ENCODE results near the gene ULK4.

The ULK4 gene

GRCh38 chr3:41808618-41809017 lies 153.3 kb downstream of the ULK4 start:
- no peaks in the 10 kb centered on the region for H4K20me1 ChIP-seq (ENCODE audit: low read depth, low read length)
- no peaks in the 10 kb centered on the region for H3K36me3 ChIP-seq (ENCODE audit: low read length)
- H3K4me3 ChIP-seq (ENCODE audit: insufficient read depth, low read length, poor library complexity, severe bottlenecking): no peak overlapping the region
- TF ChIP-seq CTCF (IDR thresholded peaks at IDR 0.05; ENCODE audit: insufficient read depth, low read length, poor library complexity, severe bottlenecking) (no peak), EZH2phosphoT487 (conservative IDR thresholded peaks at IDR 0.05; ENCODE audit: low read length) (no peak)
- H3K27me3 ChIP-seq (ENCODE audit: low read length): no peaks in the 10 kb centered on the region
- H3K9me3 ChIP-seq (ENCODE audit: insufficient read depth, low read length): no peaks in the 10 kb centered on the region
- H3K9me2 ChIP-seq (replicated peaks; ENCODE audit: insufficient read depth, low read length): no peaks in the 10 kb centered on the region
- no peak overlapping the region for H3K4me2 ChIP-seq (ENCODE audit: low read depth, low read length, poor library complexity, severe bottlenecking)
- H3K27ac ChIP-seq (ENCODE audit: low read depth, low read length): no peak overlapping the region
- H3F3A ChIP-seq (ENCODE audit: insufficient read depth): no peaks in the 10 kb centered on the region
- H2AFZ ChIP-seq (ENCODE audit: low read depth, low read length, severe bottlenecking): no peak overlapping the region
- H3K79me2 ChIP-seq (ENCODE audit: insufficient read depth, low read length): no peaks in the 10 kb centered on the region
- no peak overlapping the region for H3K9ac ChIP-seq (ENCODE audit: low read length)

GRCh38 chr3:41808152-41808551 lies 153.8 kb downstream of the ULK4 start:
- TF ChIP-seq EZH2phosphoT487 (conservative IDR thresholded peaks at IDR 0.05; ENCODE audit: low read length) (no peak), CTCF (IDR thresholded peaks at IDR 0.05; ENCODE audit: insufficient read depth, low read length, poor library complexity, severe bottlenecking) (no peak)
- H3K27ac ChIP-seq (ENCODE audit: low read depth, low read length): no peak overlapping the region
- no peak overlapping the region for H3K9ac ChIP-seq (ENCODE audit: low read length)
- H3K4me2 ChIP-seq (ENCODE audit: low read depth, low read length, poor library complexity, severe bottlenecking): no peak overlapping the region
- H2AFZ ChIP-seq (ENCODE audit: low read depth, low read length, severe bottlenecking): no peak overlapping the region
- H3K36me3 ChIP-seq (ENCODE audit: low read length): no peaks in the 10 kb centered on the region
- H3F3A ChIP-seq (ENCODE audit: insufficient read depth): no peaks in the 10 kb centered on the region
- H3K9me3 ChIP-seq (ENCODE audit: insufficient read depth, low read length): no peaks in the 10 kb centered on the region
- no peaks in the 10 kb centered on the region for H4K20me1 ChIP-seq (ENCODE audit: low read depth, low read length)
- no peaks in the 10 kb centered on the region for H3K9me2 ChIP-seq (replicated peaks; ENCODE audit: insufficient read depth, low read length)
- no peaks in the 10 kb centered on the region for H3K27me3 ChIP-seq (ENCODE audit: low read length)
- no peaks in the 10 kb centered on the region for H3K79me2 ChIP-seq (ENCODE audit: insufficient read depth, low read length)
- H3K4me3 ChIP-seq (ENCODE audit: insufficient read depth, low read length, poor library complexity, severe bottlenecking): no peak overlapping the region

GRCh38 chr3:41794748-41795589 lies 166.9 kb downstream of the ULK4 start:
- H3K4me2 ChIP-seq (ENCODE audit: low read depth, low read length, poor library complexity, severe bottlenecking): no peak overlapping the region
- no peak overlapping the region for H3K27ac ChIP-seq (ENCODE audit: low read depth, low read length)
- H2AFZ ChIP-seq (ENCODE audit: low read depth, low read length, severe bottlenecking): no peak overlapping the region

More at GRCh38 chr3:41794748-41795589, 166.9 kb downstream of the ULK4 start:
- H3K9ac ChIP-seq (ENCODE audit: low read length): no peak overlapping the region
- no peaks in the 10 kb centered on the region for H3K36me3 ChIP-seq (ENCODE audit: low read length)
- H3K27me3 ChIP-seq (ENCODE audit: low read length): no peaks in the 10 kb centered on the region
- H3K4me3 ChIP-seq (ENCODE audit: insufficient read depth, low read length, poor library complexity, severe bottlenecking): no peak overlapping the region
- no peaks in the 10 kb centered on the region for H3K9me2 ChIP-seq (replicated peaks; ENCODE audit: insufficient read depth, low read length)
- no peaks in the 10 kb centered on the region for H4K20me1 ChIP-seq (ENCODE audit: low read depth, low read length)
- no peaks in the 10 kb centered on the region for H3K79me2 ChIP-seq (ENCODE audit: insufficient read depth, low read length)
- no peaks in the 10 kb centered on the region for H3F3A ChIP-seq (ENCODE audit: insufficient read depth)
- no peaks in the 10 kb centered on the region for H3K9me3 ChIP-seq (ENCODE audit: insufficient read depth, low read length)
- TF ChIP-seq EZH2phosphoT487 (conservative IDR thresholded peaks at IDR 0.05; ENCODE audit: low read length): no peak
- no peak for TF ChIP-seq CTCF (IDR thresholded peaks at IDR 0.05; ENCODE audit: insufficient read depth, low read length, poor library complexity, severe bottlenecking)

All from SU-DHL-6 (cell line).